Measurements from ENCODE around the gene PRODH2.

GRCh38 chr19:35791814-35792279 is 20.8 kb downstream of the PRODH2 start:
- no peak for TF ChIP-seq EZH2 (IDR thresholded peaks at IDR 0.05; ENCODE audit: low read length, unreplicated experiment)
- TF ChIP-seq, protein P1, sequence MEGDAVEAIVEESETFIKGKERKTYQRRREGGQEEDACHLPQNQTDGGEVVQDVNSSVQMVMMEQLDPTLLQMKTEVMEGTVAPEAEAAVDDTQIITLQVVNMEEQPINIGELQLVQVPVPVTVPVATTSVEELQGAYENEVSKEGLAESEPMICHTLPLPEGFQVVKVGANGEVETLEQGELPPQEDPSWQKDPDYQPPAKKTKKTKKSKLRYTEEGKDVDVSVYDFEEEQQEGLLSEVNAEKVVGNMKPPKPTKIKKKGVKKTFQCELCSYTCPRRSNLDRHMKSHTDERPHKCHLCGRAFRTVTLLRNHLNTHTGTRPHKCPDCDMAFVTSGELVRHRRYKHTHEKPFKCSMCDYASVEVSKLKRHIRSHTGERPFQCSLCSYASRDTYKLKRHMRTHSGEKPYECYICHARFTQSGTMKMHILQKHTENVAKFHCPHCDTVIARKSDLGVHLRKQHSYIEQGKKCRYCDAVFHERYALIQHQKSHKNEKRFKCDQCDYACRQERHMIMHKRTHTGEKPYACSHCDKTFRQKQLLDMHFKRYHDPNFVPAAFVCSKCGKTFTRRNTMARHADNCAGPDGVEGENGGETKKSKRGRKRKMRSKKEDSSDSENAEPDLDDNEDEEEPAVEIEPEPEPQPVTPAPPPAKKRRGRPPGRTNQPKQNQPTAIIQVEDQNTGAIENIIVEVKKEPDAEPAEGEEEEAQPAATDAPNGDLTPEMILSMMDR (conservative IDR thresholded peaks at IDR 0.05; ENCODE audit: low read depth, low read length), result no peak

All from PC-3 (cell line).